SU-DHL-6 (cell line): ENCODE data around the gene ELP2.
A peak's percentile ranks its signal among the peaks of the same experiment; 100 is the strongest.

Source experiments
- H2AFZ ChIP-seq: fragments of 200-600 bp; sonication (generic); 2 replicates; pipeline ENCODE4 v1.6.1; 2014; ENCODE audit warnings: low read depth, mild to moderate bottlenecking, moderate library complexity, mixed read lengths, antibody characterized with exemption, low read length; ENCODE audit not compliant: severe bottlenecking
- H3F3A ChIP-seq: fragments of 200-600 bp; shearing (Covaris generic); 2 replicates; pipeline ENCODE4 v1.6.0; 2016; ENCODE audit warnings: antibody characterized with exemption, mild to moderate bottlenecking; ENCODE audit not compliant: insufficient read depth
- H3K27ac ChIP-seq: fragments of 200-600 bp; sonication (generic); 2 replicates; pipeline ENCODE4 v1.5.1; 2016; ENCODE audit warnings: low read depth, mild to moderate bottlenecking, low read length, moderate library complexity, mixed read lengths
- H3K27me3 ChIP-seq: fragments of 200-600 bp; sonication (generic), shearing (Covaris generic); 2 replicates; pipeline ENCODE4 v1.6.0; 2014; ENCODE audit warnings: mild to moderate bottlenecking, low read length
- H3K36me3 ChIP-seq: fragments of 200-600 bp; sonication (generic); 2 replicates; pipeline ENCODE4 v1.6.1; 2014; ENCODE audit warnings: mild to moderate bottlenecking, low read length, mixed read lengths
- H3K4me2 ChIP-seq: fragments of 300-600, 200-600 bp; shearing (Covaris generic), sonication (generic); 2 replicates; pipeline ENCODE4 v1.6.0; 2014; ENCODE audit warnings: low read length, low read depth, mild to moderate bottlenecking; ENCODE audit not compliant: poor library complexity, severe bottlenecking
- H3K4me3 ChIP-seq: fragments of 200-600 bp; sonication (generic); 2 replicates; pipeline ENCODE4 v1.5.1; 2014; ENCODE audit warnings: antibody characterized with exemption, low read length, mild to moderate bottlenecking, mixed read lengths; ENCODE audit not compliant: insufficient read depth, poor library complexity, severe bottlenecking
- H3K79me2 ChIP-seq: fragments of 200-600 bp; sonication (generic); 2 replicates; pipeline ENCODE4 v1.6.1; 2014; ENCODE audit warnings: mild to moderate bottlenecking, low read length, moderate library complexity; ENCODE audit not compliant: insufficient read depth
- H3K9ac ChIP-seq: fragments of 200-600 bp; sonication (generic); 2 replicates; pipeline ENCODE4 v1.7.0; 2014; ENCODE audit warnings: mild to moderate bottlenecking, low read length
- H3K9me2 ChIP-seq: fragments of 200-600 bp; sonication (generic); replicated peaks from 2 replicates; pipeline ENCODE4 v1.6.1; 2014; ENCODE audit warnings: low read length; ENCODE audit not compliant: insufficient read depth
- H3K9me3 ChIP-seq: fragments of 200-600 bp; sonication (generic); 2 replicates; pipeline ENCODE4 v1.6.1; 2014; ENCODE audit warnings: low read length, mixed read lengths; ENCODE audit not compliant: insufficient read depth
- H4K20me1 ChIP-seq: fragments of 200-600 bp; sonication (generic); 2 replicates; pipeline ENCODE4 v1.6.1; 2014; ENCODE audit warnings: low read depth, mild to moderate bottlenecking, antibody characterized with exemption, low read length, moderate library complexity, mixed read lengths
- EZH2phosphoT487 ChIP-seq: fragments of 200-600 bp; sonication (generic), shearing (Covaris generic); conservative IDR thresholded peaks from 2 replicates; pipeline ENCODE4 v1.6.1; 2018; ENCODE audit warnings: mild to moderate bottlenecking, antibody characterized with exemption, low read length, moderate library complexity, mixed read lengths
- TF ChIP-seq, protein P1 (sequence below): fragments of 200-600 bp; sonication (generic); IDR thresholded peaks from one replicate; pipeline ENCODE4 v1.5.1; 2017; ENCODE audit warnings: antibody characterized with exemption, mild to moderate bottlenecking, low read length, moderate library complexity; ENCODE audit not compliant: insufficient read depth, poor library complexity, severe bottlenecking

The ELP2 gene

DNA sequence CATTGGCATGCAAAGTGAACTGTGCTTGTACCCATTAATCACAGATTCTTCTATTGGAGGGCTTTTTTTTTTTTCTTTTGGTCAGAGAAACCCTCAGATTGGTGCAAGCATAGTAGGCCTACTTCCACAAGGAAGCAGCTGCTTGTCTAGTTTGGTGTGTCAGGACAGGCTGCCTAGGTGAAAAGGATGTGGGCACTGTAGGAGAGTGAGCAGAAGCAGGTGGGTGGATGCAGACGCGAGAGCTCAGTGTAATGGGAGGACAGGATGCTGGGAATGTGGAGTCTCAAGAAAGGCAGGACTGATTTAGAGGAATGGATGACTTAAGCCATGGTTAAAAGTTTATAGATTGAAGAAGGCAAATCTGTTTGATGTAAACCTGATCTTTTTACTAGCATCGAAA, 3.1 kb downstream of the ELP2 start:
- Histone ChIP-seq H4K20me1 (peaks cover 28% of the 10 kb centered on the region), H3K9ac (no peak overlapping the region), H3K4me3 (no peak overlapping the region), H3K9me3 (no peaks in the 10 kb centered on the region), H3F3A (no peaks in the 10 kb centered on the region; the same call in 1 of the 2 replicates), H2AFZ (no peak overlapping the region), H3K27me3 (no peaks in the 10 kb centered on the region), H3K79me2 (peaks cover 75% of the 10 kb centered on the region), H3K9me2 (no peaks in the 10 kb centered on the region), H3K4me2 (peak overlapping the region; percentile 96), H3K36me3 (peaks cover 37% of the 10 kb centered on the region; the same call in 1 of the 2 replicates), H3K27ac (no peak overlapping the region)
- no peak for TF ChIP-seq EZH2phosphoT487
- TF ChIP-seq, protein P1, sequence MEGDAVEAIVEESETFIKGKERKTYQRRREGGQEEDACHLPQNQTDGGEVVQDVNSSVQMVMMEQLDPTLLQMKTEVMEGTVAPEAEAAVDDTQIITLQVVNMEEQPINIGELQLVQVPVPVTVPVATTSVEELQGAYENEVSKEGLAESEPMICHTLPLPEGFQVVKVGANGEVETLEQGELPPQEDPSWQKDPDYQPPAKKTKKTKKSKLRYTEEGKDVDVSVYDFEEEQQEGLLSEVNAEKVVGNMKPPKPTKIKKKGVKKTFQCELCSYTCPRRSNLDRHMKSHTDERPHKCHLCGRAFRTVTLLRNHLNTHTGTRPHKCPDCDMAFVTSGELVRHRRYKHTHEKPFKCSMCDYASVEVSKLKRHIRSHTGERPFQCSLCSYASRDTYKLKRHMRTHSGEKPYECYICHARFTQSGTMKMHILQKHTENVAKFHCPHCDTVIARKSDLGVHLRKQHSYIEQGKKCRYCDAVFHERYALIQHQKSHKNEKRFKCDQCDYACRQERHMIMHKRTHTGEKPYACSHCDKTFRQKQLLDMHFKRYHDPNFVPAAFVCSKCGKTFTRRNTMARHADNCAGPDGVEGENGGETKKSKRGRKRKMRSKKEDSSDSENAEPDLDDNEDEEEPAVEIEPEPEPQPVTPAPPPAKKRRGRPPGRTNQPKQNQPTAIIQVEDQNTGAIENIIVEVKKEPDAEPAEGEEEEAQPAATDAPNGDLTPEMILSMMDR, result no peak

DNA sequence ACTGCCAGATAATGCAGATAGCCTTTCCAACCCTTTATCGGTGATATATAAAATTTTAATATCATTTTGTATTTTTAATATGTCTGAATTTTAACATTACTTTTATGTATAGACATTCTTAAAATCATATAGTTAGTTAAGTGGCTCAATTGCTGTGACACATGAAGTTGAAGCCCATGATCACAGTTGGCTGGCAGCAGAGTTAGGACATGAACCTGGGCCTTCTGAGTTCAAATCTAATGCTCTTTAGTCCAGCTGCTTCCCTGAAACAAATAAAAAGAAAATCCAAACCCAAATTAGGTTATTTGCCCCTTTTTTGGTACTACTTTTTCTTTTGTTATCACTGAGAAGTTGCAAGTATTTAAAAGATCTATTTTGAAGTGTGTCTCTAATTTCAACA, 5.6 kb downstream of the ELP2 start:
- TF ChIP-seq, protein P1, result no peak
- no peak for TF ChIP-seq EZH2phosphoT487
- Histone ChIP-seq H3K4me2 (no peak overlapping the region), H3K36me3 (peaks cover 55% of the 10 kb centered on the region; the same call in 1 of the 2 replicates), H3F3A (no peaks in the 10 kb centered on the region; the same call in 1 of the 2 replicates), H3K4me3 (no peak overlapping the region), H3K9me2 (no peaks in the 10 kb centered on the region), H3K79me2 (peaks cover 56% of the 10 kb centered on the region), H3K27ac (no peak overlapping the region), H4K20me1 (peaks cover 28% of the 10 kb centered on the region), H3K9ac (no peak overlapping the region), H3K27me3 (no peaks in the 10 kb centered on the region), H3K9me3 (no peaks in the 10 kb centered on the region), H2AFZ (no peak overlapping the region)

DNA sequence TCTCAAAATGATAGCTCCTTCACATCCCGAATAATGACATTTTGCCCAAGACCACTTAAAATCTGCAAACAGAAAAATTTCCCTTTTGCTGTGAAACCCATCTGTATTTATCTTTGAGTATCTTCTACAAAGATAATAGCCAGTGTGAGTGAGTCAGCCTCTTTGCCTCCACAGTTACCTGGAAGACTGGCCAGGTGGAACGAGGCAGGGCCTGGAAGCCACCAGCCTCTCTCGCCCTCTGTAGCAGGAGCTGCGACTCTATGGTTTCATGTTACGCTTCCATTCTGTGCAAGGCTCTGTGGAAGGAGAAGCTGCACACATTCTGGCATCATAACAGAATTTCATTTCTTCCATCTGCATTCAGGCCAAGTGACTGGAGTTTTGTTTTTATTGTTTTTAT, 9.5 kb downstream of the ELP2 start:
- Histone ChIP-seq H3K9ac (no peak overlapping the region), H3K79me2 (peaks cover 18% of the 10 kb centered on the region), H3F3A (no peaks in the 10 kb centered on the region; the same call in 1 of the 2 replicates), H3K36me3 (peaks cover 73% of the 10 kb centered on the region; the same call in 1 of the 2 replicates), H2AFZ (no peak overlapping the region), H4K20me1 (peaks cover 8% of the 10 kb centered on the region; the same call in 1 of the 2 replicates), H3K27ac (no peak overlapping the region), H3K4me3 (no peak overlapping the region), H3K27me3 (no peaks in the 10 kb centered on the region), H3K9me2 (no peaks in the 10 kb centered on the region), H3K4me2 (no peak overlapping the region), H3K9me3 (no peaks in the 10 kb centered on the region)
- no peak for TF ChIP-seq EZH2phosphoT487
- TF ChIP-seq, protein P1, result no peak

DNA sequence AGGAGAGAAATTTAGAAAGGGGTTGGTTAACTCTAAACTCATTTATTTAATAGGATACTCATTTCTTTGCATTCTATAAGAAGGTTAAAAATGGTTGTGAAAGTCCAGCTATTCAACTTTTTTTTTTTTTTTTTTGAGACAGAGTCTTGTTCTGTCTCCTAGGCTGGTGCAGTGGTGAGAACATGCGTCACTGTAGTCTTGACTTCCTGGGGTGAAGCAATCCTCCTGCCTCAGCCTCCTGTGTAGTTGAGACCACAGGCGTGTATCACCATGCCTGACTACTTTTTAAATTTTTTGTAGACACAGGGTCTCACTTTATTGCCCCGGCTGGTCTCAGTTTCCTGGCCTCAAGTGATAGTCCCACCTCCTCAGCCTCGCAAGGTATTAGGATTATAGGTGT, 11.9 kb downstream of the ELP2 start:
- Histone ChIP-seq H3K9ac (no peak overlapping the region), H3K4me2 (no peak overlapping the region), H3K9me3 (no peaks in the 10 kb centered on the region), H2AFZ (no peak overlapping the region), H3K36me3 (peaks cover 74% of the 10 kb centered on the region), H3K27me3 (no peaks in the 10 kb centered on the region), H3K4me3 (no peak overlapping the region), H4K20me1 (no peaks in the 10 kb centered on the region), H3K79me2 (peaks cover 2% of the 10 kb centered on the region; the same call in 1 of the 2 replicates), H3K9me2 (no peaks in the 10 kb centered on the region), H3K27ac (no peak overlapping the region), H3F3A (peaks cover 9% of the 10 kb centered on the region)
- no peak for TF ChIP-seq EZH2phosphoT487
- TF ChIP-seq, protein P1, result no peak
